Skeletal muscle satellite cell (primary cell): ENCODE measurements around the gene HNRNPUL1. TPM values are rescaled to one million over a fixed set of nuclear protein-coding genes. Genes with fewer than 3 reads are reported as not detected.
A peak's percentile ranks its signal among the peaks of the same experiment; 100 is the strongest.

Experiments
- H3K27me3 ChIP-seq: 2 replicates; pipeline ENCODE4 v1.7.0; 2013; ENCODE audit warnings: low read length; ENCODE audit not compliant: control insufficient read depth, insufficient read depth
- H3K36me3 ChIP-seq: 2 replicates; pipeline ENCODE4 v1.7.0; 2013; ENCODE audit warnings: mild to moderate bottlenecking, control low read depth, low read length; ENCODE audit not compliant: insufficient read depth
- H3K4me1 ChIP-seq: 2 replicates; pipeline ENCODE4 v1.7.0; 2013; ENCODE audit warnings: low read length; ENCODE audit not compliant: control insufficient read depth, insufficient read depth
- H3K4me2 ChIP-seq: 2 replicates; pipeline ENCODE4 v1.7.0; 2013; ENCODE audit warnings: mild to moderate bottlenecking, low read length
- H3K4me3 ChIP-seq: 2 replicates; pipeline ENCODE4 v1.7.0; 2013; ENCODE audit warnings: low read length
- H3K9ac ChIP-seq: 2 replicates; pipeline ENCODE4 v1.7.0; 2013; ENCODE audit warnings: mild to moderate bottlenecking, low read depth, low read length, moderate library complexity
- H3K9me3 ChIP-seq: replicated peaks from 2 replicates; pipeline ENCODE4 v1.7.0; 2013; ENCODE audit warnings: mild to moderate bottlenecking, control low read depth, low read length
- total RNA-seq: library from RNA; depleted of rRNA; stranded (reverse); fragments of >200 nt; gene quantifications from 2 replicates; pipeline ENCODE4 v1.2.3, GENCODE V29; 2012; rRNA removed

The HNRNPUL1 gene
- 85.6 and 97.1 TPM in 2 replicates for total RNA-seq

GRCh38 chr19:41263850-41264580, at the start of gene HNRNPUL1:
Gene HNRNPUL1, plus strand, starts transcription at chr19:41264372. Its CDS starts 132 bp downstream, at chr19:41264504.
- Histone ChIP-seq H3K9me3 (no peaks in the 10 kb centered on the region), H3K4me1 (peaks cover 29% of the 10 kb centered on the region), H3K27me3 (no peaks in the 10 kb centered on the region), H3K4me3 (peak within 1 kb of the TSS; percentile 84), H3K9ac (peak within 1 kb of the TSS; percentile 99), H3K36me3 (peaks cover 35% of the 10 kb centered on the region), H3K4me2 (peak within 1 kb of the TSS; percentile 99)

DNA sequence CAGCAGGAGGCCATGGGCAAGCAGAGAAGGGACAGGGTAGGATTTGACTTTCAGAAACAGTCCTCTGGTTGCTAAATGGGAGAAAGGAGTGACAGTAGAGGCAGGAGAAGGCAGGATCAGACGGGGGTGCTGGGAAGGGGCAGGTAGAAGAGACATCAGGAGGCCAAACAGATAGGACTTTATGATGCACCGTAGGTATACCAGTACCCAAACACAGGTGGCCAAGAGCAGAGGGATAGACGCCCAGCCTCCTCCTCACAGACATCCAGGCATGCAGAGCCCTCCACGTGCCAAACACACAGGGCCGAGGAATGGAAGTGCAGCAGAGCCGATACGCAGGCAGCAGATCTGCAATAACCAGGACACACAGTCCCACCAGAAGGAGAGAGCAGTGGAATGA, 46.4 kb upstream of the HNRNPUL1 start:
- Histone ChIP-seq H3K36me3 (peaks cover 23% of the 10 kb centered on the region), H3K9ac (no peak overlapping the region), H3K27me3 (no peaks in the 10 kb centered on the region), H3K4me2 (no peak overlapping the region), H3K4me3 (no peak overlapping the region), H3K9me3 (no peaks in the 10 kb centered on the region), H3K4me1 (peaks cover 25% of the 10 kb centered on the region)

GRCh38 chr19:41218249-41218614, 45.9 kb upstream of the HNRNPUL1 start:
- H3K9me3 ChIP-seq: no peaks in the 10 kb centered on the region
- H3K36me3 ChIP-seq: peaks cover 23% of the 10 kb centered on the region
- peak overlapping the region; percentile 91 for H3K4me2 ChIP-seq
- H3K4me3 ChIP-seq: peak overlapping the region; percentile 78
- H3K4me1 ChIP-seq: peaks cover 30% of the 10 kb centered on the region
- H3K27me3 ChIP-seq: no peaks in the 10 kb centered on the region
- H3K9ac ChIP-seq: peak overlapping the region; percentile 93

DNA sequence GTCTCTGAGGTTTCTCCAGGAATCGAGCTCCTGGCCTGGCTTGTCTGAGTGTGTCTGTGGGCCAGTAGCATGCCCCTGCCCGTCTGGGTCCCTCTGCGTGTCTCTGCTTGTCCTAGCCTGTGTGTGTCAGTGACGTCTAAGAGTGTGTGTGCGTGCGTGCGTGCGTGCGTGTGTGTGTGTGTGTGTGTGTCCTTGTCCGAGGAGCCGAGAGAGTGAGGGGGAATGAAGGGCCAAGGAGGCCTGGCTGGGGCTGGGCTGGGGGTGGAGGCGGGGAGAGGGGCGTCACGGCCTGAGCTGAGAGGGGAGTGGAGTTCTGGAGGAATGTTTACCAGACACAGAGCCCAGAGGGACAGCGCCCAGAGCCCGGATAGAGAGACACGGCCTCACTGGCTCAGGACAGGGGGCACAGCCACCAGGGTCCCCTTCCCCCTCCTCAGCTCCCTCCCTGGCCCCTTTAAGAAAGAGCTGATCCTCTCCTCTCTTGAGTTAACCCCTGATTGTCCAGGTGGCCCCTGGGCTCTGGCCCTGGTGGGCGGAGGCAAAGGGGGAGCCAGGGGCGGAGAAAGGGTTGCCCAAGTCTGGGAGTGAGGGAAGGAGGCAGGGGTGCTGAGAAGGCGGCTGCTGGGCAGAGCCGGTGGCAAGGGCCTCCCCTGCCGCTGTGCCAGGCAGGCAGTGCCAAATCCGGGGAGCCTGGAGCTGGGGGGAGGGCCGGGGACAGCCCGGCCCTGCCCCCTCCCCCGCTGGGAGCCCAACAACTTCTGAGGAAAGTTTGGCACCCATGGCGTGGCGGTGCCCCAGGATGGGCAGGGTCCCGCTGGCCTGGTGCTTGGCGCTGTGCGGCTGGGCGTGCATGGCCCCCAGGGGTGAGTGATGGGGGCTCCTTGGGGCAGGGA, 45.3 kb upstream of the HNRNPUL1 start, which contains the start of gene AXL:
AXL (plus strand) TSS at position 609 of the 893 bp plus-strand sequence; CDS start at position 779, 170 bp downstream.
- Histone ChIP-seq H3K27me3 (no peaks in the 10 kb centered on the region), H3K36me3 (peaks cover 23% of the 10 kb centered on the region), H3K4me1 (peaks cover 37% of the 10 kb centered on the region), H3K9me3 (no peaks in the 10 kb centered on the region), H3K4me2 (peak within 1 kb of the TSS; percentile 91), H3K9ac (peak within 1 kb of the TSS; percentile 93), H3K4me3 (peak within 1 kb of the TSS; percentile 78)

DNA sequence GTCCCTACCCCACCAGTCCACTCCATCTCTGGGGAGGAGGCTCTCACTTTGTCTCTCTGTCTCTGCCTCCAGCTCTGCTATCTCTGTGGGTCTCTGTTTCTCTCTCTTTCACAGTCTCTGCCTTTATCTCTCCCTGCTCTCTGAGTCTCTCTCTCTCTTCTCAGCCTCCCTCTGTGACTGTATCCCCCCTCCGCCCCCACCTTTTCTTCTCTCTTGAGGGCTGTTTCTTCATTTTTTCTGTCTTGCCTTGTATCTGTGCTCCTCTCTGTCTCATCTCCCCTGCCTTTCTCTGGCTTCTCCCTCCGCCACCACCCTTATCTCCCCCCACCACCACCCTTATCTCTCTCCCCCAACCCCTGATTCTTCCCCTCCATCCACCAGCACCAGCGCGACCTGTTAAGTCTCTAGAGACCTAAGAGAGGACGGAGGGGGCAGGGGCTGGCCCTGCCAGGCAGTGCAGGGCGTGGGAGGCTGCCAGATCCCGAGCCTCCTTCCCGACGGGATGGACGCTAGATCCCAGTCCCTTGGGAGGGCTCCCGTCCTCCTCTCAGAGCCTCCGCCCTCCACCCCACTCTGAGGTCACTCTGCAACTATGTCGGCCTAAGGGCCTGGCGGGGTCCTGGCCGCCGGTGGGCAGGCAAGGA, 44.1 kb upstream of the HNRNPUL1 start:
- peak overlapping the region; percentile 91 for H3K4me2 ChIP-seq
- no peaks in the 10 kb centered on the region for H3K27me3 ChIP-seq
- H3K4me3 ChIP-seq: peak overlapping the region; percentile 78
- H3K36me3 ChIP-seq: peaks cover 35% of the 10 kb centered on the region
- H3K9ac ChIP-seq: peak overlapping the region; percentile 93
- peaks cover 48% of the 10 kb centered on the region for H3K4me1 ChIP-seq
- H3K9me3 ChIP-seq: no peaks in the 10 kb centered on the region

DNA sequence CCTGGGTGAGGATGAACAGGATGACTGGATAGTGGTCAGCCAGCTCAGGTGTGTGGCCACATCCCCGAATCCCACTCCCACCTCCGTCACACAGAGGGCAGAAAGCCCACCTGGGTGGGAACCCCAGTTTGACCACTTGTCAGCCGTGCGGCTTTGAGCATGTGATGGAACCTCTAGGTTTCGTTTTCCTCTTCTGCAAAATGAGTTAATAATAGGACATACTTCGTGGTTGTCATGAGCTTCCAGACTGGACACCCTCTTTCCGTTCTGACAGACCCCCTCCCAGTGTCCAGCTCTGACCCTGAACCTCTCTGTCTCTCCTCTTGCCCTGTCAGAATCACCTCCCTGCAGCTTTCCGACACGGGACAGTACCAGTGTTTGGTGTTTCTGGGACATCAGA, 43.4 kb upstream of the HNRNPUL1 start:
- no peaks in the 10 kb centered on the region for H3K27me3 ChIP-seq
- H3K4me3 ChIP-seq: peak overlapping the region; percentile 78
- peaks cover 38% of the 10 kb centered on the region for H3K36me3 ChIP-seq

DNA sequence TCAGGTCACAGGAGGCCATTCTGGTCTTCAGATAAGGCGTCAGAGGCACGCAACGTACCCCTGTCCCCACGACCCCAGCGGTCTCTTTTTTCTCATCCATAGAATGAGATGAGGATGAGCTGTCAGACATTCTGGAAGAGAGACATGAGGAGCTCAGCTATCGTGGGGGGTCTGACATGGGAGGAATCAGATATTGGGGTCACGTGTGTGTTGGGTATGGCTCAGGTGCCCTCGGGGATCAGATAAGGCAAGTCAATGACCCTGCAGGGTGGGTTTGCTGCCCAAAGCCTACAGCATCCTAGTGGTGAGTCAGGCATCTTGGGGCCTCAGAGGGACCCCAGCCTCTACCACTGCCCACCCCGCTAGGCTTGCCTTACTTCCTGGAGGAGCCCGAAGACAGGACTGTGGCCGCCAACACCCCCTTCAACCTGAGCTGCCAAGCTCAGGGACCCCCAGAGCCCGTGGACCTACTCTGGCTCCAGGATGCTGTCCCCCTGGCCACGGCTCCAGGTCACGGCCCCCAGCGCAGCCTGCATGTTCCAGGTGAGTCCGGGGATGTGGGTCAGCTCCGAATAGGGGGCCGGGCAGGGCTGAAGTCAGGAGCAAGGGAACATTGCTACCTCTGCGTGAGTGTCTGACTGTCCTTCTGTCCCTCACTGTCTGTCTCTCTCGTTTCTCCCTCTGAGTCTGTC, 42.5 kb upstream of the HNRNPUL1 start:
- no peaks in the 10 kb centered on the region for H3K9me3 ChIP-seq
- peaks cover 42% of the 10 kb centered on the region for H3K36me3 ChIP-seq
- no peaks in the 10 kb centered on the region for H3K27me3 ChIP-seq
- peaks cover 61% of the 10 kb centered on the region for H3K4me1 ChIP-seq
- H3K4me2 ChIP-seq: peak overlapping the region; percentile 91
- H3K9ac ChIP-seq: peak overlapping the region; percentile 93
- peak overlapping the region; percentile 78 for H3K4me3 ChIP-seq

More for the DNA sequence above, 43.4 kb upstream of the HNRNPUL1 start:
- peak overlapping the region; percentile 91 for H3K4me2 ChIP-seq
- H3K9me3 ChIP-seq: no peaks in the 10 kb centered on the region
- peaks cover 54% of the 10 kb centered on the region for H3K4me1 ChIP-seq
- peak overlapping the region; percentile 93 for H3K9ac ChIP-seq

DNA sequence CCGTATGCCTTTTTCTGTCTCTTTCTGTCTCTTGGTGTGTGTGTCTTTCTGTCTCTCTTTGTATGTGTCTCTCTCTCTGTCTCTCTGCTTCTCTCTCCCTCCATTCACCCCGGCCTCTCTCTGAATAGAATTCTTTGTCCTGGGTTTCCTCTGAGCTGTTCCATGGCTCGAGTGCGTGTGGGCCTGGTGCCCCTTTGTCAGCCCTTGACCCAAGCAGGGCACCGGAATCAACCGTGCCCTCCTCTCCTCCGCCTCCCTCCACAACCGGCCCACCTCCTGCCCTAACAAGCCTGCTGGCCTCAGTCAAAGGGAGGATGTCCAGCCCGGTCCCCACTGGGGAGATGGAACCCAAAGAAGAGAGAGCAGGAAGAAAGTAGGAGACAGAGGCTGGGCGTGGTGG, 41.9 kb upstream of the HNRNPUL1 start:
- Histone ChIP-seq H3K4me1 (peaks cover 65% of the 10 kb centered on the region), H3K4me3 (peak overlapping the region; percentile 78), H3K4me2 (peak overlapping the region; percentile 91), H3K9me3 (no peaks in the 10 kb centered on the region), H3K27me3 (no peaks in the 10 kb centered on the region), H3K9ac (peak overlapping the region; percentile 93), H3K36me3 (peaks cover 48% of the 10 kb centered on the region)

DNA sequence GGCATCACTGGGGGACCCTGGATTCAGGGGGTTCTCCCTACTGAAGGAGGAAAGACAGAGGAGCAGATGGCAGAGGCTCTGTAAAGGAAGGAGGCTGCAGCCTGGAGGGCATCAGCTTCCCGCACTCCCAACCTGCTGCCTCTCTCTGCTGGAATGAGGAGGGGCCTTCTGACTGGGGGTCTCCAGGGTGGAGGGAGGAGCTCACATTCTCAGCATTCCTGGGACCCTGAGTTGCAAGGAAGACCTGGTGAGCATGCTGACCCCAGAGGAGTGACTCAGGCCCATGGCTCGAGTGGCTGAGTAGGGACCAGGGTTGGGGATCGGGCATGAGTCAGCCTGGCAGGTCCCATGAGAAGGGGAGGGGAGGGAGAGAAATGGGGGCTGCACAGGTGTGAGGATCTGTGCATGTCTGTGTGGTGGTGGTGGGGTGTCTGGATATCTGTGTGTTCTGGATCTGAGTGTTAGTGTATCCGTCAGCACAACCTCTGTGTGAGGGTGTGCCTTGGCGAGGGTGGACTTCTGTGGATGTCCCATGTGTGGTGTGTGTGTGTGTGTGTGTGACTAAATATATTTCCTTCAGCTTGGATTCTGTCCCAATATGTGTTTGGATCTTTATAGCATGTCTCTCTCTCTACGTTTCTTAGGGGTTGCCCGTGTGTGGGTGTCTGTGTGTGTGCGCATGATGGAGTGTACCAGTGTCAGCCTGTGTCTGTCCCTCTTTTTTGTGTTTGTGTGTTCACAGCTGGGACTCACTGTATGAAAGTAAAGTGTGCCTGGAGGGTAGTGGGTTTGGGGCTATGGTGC, 40.5 kb upstream of the HNRNPUL1 start:
- Histone ChIP-seq H3K27me3 (no peaks in the 10 kb centered on the region), H3K9me3 (no peaks in the 10 kb centered on the region), H3K9ac (peak overlapping the region; percentile 73)

GRCh38 chr19:41224632-41225031, 39.5 kb upstream of the HNRNPUL1 start:
- Histone ChIP-seq H3K4me2 (peak overlapping the region; percentile 82), H3K4me3 (peak overlapping the region; percentile 61), H3K9ac (peak overlapping the region; percentile 73), H3K27me3 (no peaks in the 10 kb centered on the region), H3K36me3 (peaks cover 59% of the 10 kb centered on the region), H3K9me3 (no peaks in the 10 kb centered on the region), H3K4me1 (peaks cover 63% of the 10 kb centered on the region)

More for the DNA sequence above, 40.5 kb upstream of the HNRNPUL1 start:
- peak overlapping the region; percentile 61 for H3K4me3 ChIP-seq
- H3K4me2 ChIP-seq: peak overlapping the region; percentile 82
- H3K36me3 ChIP-seq: peaks cover 58% of the 10 kb centered on the region
- peaks cover 61% of the 10 kb centered on the region for H3K4me1 ChIP-seq
